H9 (cell line): ENCODE results near the gene KRT34. TPM values are rescaled to one million over a fixed set of nuclear protein-coding genes. Genes with fewer than 3 reads are reported as not detected.

Source experiments
- DNase-seq: peaks from one replicate; pipeline ENCODE4 v3.0.0-alpha.2; 2017
- H2AFZ ChIP-seq: one replicate; pipeline ENCODE4 v1.6.1; 2013; ENCODE audit warnings: mild to moderate bottlenecking, low read length, control low read depth, moderate library complexity
- H2AK5ac ChIP-seq: 2 replicates; pipeline ENCODE4 v1.6.1; 2013; ENCODE audit warnings: low read length, control low read depth, mixed read lengths; ENCODE audit not compliant: insufficient read length
- H2BK120ac ChIP-seq: one replicate; pipeline ENCODE4 v1.6.1; 2013; ENCODE audit warnings: low read depth, mild to moderate bottlenecking, low read length, control low read depth, inconsistent platforms; ENCODE audit not compliant: poor library complexity, severe bottlenecking
- H2BK12ac ChIP-seq: 2 replicates; pipeline ENCODE4 v1.6.1; 2013; ENCODE audit warnings: low read length, control low read depth, mixed read lengths, low read depth; ENCODE audit not compliant: insufficient read length
- H2BK15ac ChIP-seq: 2 replicates; pipeline ENCODE4 v1.6.1; 2013; ENCODE audit warnings: low read depth, low read length, control low read depth
- H2BK20ac ChIP-seq: one replicate; pipeline ENCODE4 v1.6.1; 2013; ENCODE audit warnings: low read depth, mild to moderate bottlenecking, low read length, control low read depth, inconsistent platforms; ENCODE audit not compliant: poor library complexity, severe bottlenecking
- H2BK5ac ChIP-seq: 2 replicates; pipeline ENCODE4 v1.6.1; 2013; ENCODE audit warnings: low read length, control low read depth, mixed read lengths; ENCODE audit not compliant: insufficient read length
- H3K14ac ChIP-seq: 2 replicates; pipeline ENCODE4 v1.6.1; 2013; ENCODE audit warnings: low read length, control low read depth; ENCODE audit not compliant: insufficient read depth
- H3K18ac ChIP-seq: 2 replicates; pipeline ENCODE4 v1.6.1; 2013; ENCODE audit warnings: low read depth, mild to moderate bottlenecking, mixed read lengths, low read length, control low read depth; ENCODE audit not compliant: insufficient read length
- H3K23ac ChIP-seq: 2 replicates; pipeline ENCODE4 v1.6.1; 2013; ENCODE audit warnings: low read length, control low read depth, mixed read lengths, low read depth; ENCODE audit not compliant: insufficient read length
- H3K23me2 ChIP-seq: 2 replicates; pipeline ENCODE4 v1.6.1; 2013; ENCODE audit warnings: low read depth, mild to moderate bottlenecking, mixed read lengths, low read length, control low read depth; ENCODE audit not compliant: insufficient read length, poor library complexity, severe bottlenecking
- H3K27ac ChIP-seq: 2 replicates; pipeline ENCODE4 v1.5.1; 2013; ENCODE audit warnings: low read length, control low read depth, mixed read lengths, low read depth; ENCODE audit not compliant: insufficient read length
- H3K27me3 ChIP-seq: 2 replicates; pipeline ENCODE4 v1.6.1; 2013; ENCODE audit warnings: low read length, control low read depth, inconsistent platforms; ENCODE audit not compliant: insufficient read depth
- H3K4ac ChIP-seq: 2 replicates; pipeline ENCODE4 v1.6.1; 2013; ENCODE audit warnings: low read depth, mild to moderate bottlenecking, control low read depth, inconsistent platforms, low read length, moderate library complexity
- H3K4me1 ChIP-seq: 2 replicates; pipeline ENCODE4 v1.6.1; 2013; ENCODE audit warnings: low read length, control low read depth, inconsistent platforms; ENCODE audit not compliant: insufficient read depth
- H3K4me2 ChIP-seq: 2 replicates; pipeline ENCODE4 v1.6.1; 2013; ENCODE audit warnings: low read length, control low read depth, mixed read lengths; ENCODE audit not compliant: insufficient read length, insufficient read depth
- H3K56ac ChIP-seq: 2 replicates; pipeline ENCODE4 v1.6.1; 2013; ENCODE audit warnings: low read depth, mild to moderate bottlenecking, mixed read lengths, low read length, control low read depth; ENCODE audit not compliant: insufficient read length
- H3K79me1 ChIP-seq: 2 replicates; pipeline ENCODE4 v1.6.1; 2013; ENCODE audit warnings: low read depth, mild to moderate bottlenecking, moderate library complexity, low read length, control low read depth, inconsistent platforms; ENCODE audit not compliant: insufficient read depth, poor library complexity, severe bottlenecking
- H3K79me2 ChIP-seq: 2 replicates; pipeline ENCODE4 v1.6.1; 2013; ENCODE audit warnings: low read length, control low read depth, inconsistent platforms; ENCODE audit not compliant: insufficient read depth
- H3K9ac ChIP-seq: 2 replicates; pipeline ENCODE4 v1.6.1; 2013; ENCODE audit warnings: low read length, control low read depth, mixed read lengths; ENCODE audit not compliant: insufficient read length; ENCODE audit errors: extremely low read depth
- H3K9me3 ChIP-seq: one replicate; pipeline ENCODE4 v1.6.1; 2013; ENCODE audit warnings: low read depth, low read length, inconsistent platforms; ENCODE audit not compliant: control insufficient read depth
- H3T11ph ChIP-seq: one replicate; pipeline ENCODE4 v1.6.1; 2013; ENCODE audit warnings: mild to moderate bottlenecking, low read length, control low read depth, inconsistent platforms
- H4K20me1 ChIP-seq: one replicate; pipeline ENCODE4 v1.6.1; 2013; ENCODE audit not compliant: control insufficient read depth, insufficient read length, insufficient read depth
- H4K5ac ChIP-seq: 2 replicates; pipeline ENCODE4 v1.6.1; 2013; ENCODE audit warnings: low read depth, mild to moderate bottlenecking, mixed read lengths, low read length, control low read depth; ENCODE audit not compliant: insufficient read length
- H4K8ac ChIP-seq: replicated peaks from 2 replicates; pipeline ENCODE4 v1.6.1; 2013; ENCODE audit warnings: low read length, control low read depth, mixed read lengths, low read depth; ENCODE audit not compliant: insufficient read length
- H4K91ac ChIP-seq: 2 replicates; pipeline ENCODE4 v1.6.1; 2013; ENCODE audit warnings: low read depth, mild to moderate bottlenecking, moderate library complexity, mixed read lengths, low read length, control low read depth; ENCODE audit not compliant: insufficient read length
- H3K27ac Mint-ChIP-seq, 3 experiments: 2 replicates in 2 of 3; 3 replicates in 1 of 3; pipeline ENCODE4 v1.8.0; 2020 to 2021; ENCODE audit warnings: mixed read lengths in 3 of 3, mild to moderate bottlenecking in 1 of 3, moderate library complexity in 1 of 3
- H3K27me3 Mint-ChIP-seq: 2 replicates; pipeline ENCODE4 v1.8.0; 2021; ENCODE audit warnings: low read depth, mild to moderate bottlenecking, moderate library complexity, mixed read lengths
- H3K36me3 Mint-ChIP-seq, 3 experiments: 2 replicates in 2 of 3; 3 replicates in 1 of 3; pipeline ENCODE4 v1.8.0; 2020 to 2021; ENCODE audit warnings: low read depth in 3 of 3, mixed read lengths in 3 of 3; ENCODE audit not compliant: insufficient read depth in 1 of 3
- H3K4me1 Mint-ChIP-seq, 2 experiments: 2 replicates each; pipeline ENCODE4 v1.8.0; 2020; ENCODE audit warnings: mixed read lengths in 2 of 2
- H3K4me3 Mint-ChIP-seq, 2 experiments: 2 replicates in 1 of 2; 3 replicates in 1 of 2; pipeline ENCODE4 v1.8.0; 2020 to 2021; ENCODE audit warnings: mild to moderate bottlenecking in 2 of 2, mixed read lengths in 2 of 2, moderate library complexity in 1 of 2
- H3K9me3 Mint-ChIP-seq, 2 experiments: 2 replicates in 1 of 2; 3 replicates in 1 of 2; pipeline ENCODE4 v1.8.0; 2020; ENCODE audit warnings: mild to moderate bottlenecking in 2 of 2, mixed read lengths in 2 of 2, moderate library complexity in 1 of 2
- WGBS: extraction: QIAGEN DNeasy Blood & Tissue Kit; methylation state at CpG from one replicate; pipeline ENCODE4 v1.1.7; 2013; ENCODE audit warnings: missing lambda C conversion rate, low lambda C conversion rate, mixed read lengths; ENCODE audit not compliant: insufficient read length; ENCODE audit errors: extremely low coverage; 5-methylcytosine and 5-hydroxymethylcytosine counted together
- total RNA-seq: library from RNA; stranded (reverse); gene quantifications from 2 replicates; pipeline ENCODE4 v1.2.1, GENCODE V29; 2021
- TF ChIP-seq, protein P1 (sequence below): fragments of 200-600 bp; sonication (generic); conservative IDR thresholded peaks from 3 replicates; pipeline ENCODE4 v1.8.0; 2021; ENCODE audit warnings: antibody characterized with exemption, mild to moderate bottlenecking

KRT34 gene
- total RNA-seq, 1 experiment from 2014 or later = not detected

GRCh38 chr17:41339571-41340172, 42.4 kb downstream of the KRT34 start:
- H3K79me2 ChIP-seq = no peaks in the 10 kb centered on the region
- Mint-ChIP-seq H3K36me3 (peaks cover 2 to 19% (median 3%) of the 10 kb centered on the region in 3 experiments), H3K4me3 (no peak overlapping the region), H3K27me3 (peaks cover 17% of the 10 kb centered on the region), H3K9me3 (peaks cover 13 to 20% of the 10 kb centered on the region in 2 experiments), H3K27ac (no peak overlapping the region), H3K4me1 (peaks cover 0 to 2% of the 10 kb centered on the region in 2 experiments; a peak in 1 of 4 replicates)
- no peak overlapping the region for H2BK15ac ChIP-seq
- TF ChIP-seq, protein P1, sequence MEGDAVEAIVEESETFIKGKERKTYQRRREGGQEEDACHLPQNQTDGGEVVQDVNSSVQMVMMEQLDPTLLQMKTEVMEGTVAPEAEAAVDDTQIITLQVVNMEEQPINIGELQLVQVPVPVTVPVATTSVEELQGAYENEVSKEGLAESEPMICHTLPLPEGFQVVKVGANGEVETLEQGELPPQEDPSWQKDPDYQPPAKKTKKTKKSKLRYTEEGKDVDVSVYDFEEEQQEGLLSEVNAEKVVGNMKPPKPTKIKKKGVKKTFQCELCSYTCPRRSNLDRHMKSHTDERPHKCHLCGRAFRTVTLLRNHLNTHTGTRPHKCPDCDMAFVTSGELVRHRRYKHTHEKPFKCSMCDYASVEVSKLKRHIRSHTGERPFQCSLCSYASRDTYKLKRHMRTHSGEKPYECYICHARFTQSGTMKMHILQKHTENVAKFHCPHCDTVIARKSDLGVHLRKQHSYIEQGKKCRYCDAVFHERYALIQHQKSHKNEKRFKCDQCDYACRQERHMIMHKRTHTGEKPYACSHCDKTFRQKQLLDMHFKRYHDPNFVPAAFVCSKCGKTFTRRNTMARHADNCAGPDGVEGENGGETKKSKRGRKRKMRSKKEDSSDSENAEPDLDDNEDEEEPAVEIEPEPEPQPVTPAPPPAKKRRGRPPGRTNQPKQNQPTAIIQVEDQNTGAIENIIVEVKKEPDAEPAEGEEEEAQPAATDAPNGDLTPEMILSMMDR = no peak
- no peak overlapping the region for H2AK5ac ChIP-seq
- H2BK120ac ChIP-seq = no peak overlapping the region
- H3K4me2 ChIP-seq = no peak overlapping the region
- H2AFZ ChIP-seq = no peak overlapping the region
- H3K4me1 ChIP-seq = no peaks in the 10 kb centered on the region
- H3K23me2 ChIP-seq = no peaks in the 10 kb centered on the region
- no peaks in the 10 kb centered on the region for H3K9me3 ChIP-seq
- H3K27me3 ChIP-seq = no peaks in the 10 kb centered on the region
- H4K5ac ChIP-seq = no peak overlapping the region
- no peak overlapping the region; the same call in 1 of the 2 replicates for H3K14ac ChIP-seq
- no peak for DNase-seq
- H2BK20ac ChIP-seq = no peak overlapping the region
- H3K79me1 ChIP-seq = no peaks in the 10 kb centered on the region
- no peak overlapping the region for H3T11ph ChIP-seq
- no peaks in the 10 kb centered on the region for H4K20me1 ChIP-seq
- no peak overlapping the region for H3K18ac ChIP-seq
- H3K4ac ChIP-seq = no peak overlapping the region
- H3K56ac ChIP-seq = no peak overlapping the region
- no peak overlapping the region for H3K27ac ChIP-seq
- H4K8ac ChIP-seq = no peak overlapping the region
- no peak overlapping the region for H2BK12ac ChIP-seq
- no peak overlapping the region for H2BK5ac ChIP-seq
- no peak overlapping the region for H4K91ac ChIP-seq
- WGBS = no CpG with 5 or more reads among the region's 2 CpGs
- no peak overlapping the region for H3K23ac ChIP-seq
- H3K9ac ChIP-seq = no peak overlapping the region
